HG02870 (cell line): Measurements from ENCODE around the gene FIGNL2.

ENCODE experiments used
- ATAC-seq: cut with Tn5 transposase; IDR thresholded peaks from one replicate; pipeline ENCODE4 v1.9.1; 2021; ENCODE audit warnings: mild to moderate bottlenecking, moderate library complexity; ENCODE audit not compliant: unreplicated experiment

Gene FIGNL2

DNA sequence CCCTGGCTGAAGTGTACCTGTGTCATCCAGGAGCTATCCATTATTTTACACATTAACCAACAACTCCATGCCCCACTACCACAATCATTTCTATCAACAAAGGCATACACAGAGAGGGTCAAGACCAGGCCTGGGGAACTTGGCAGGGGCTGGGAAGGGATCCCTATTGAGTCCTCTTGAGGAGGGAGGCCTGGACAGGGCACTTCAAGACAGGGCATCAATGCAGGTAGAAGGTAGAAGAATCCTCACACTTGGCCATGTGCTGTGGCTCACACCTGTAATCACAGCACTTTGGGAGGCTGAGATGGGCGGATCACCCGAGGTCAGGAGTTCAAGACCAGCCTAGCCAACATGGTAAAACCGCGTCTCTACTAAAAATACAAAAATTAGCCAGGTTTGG is 26.0 kb upstream of the FIGNL2 start:
- ATAC-seq: no peak

DNA sequence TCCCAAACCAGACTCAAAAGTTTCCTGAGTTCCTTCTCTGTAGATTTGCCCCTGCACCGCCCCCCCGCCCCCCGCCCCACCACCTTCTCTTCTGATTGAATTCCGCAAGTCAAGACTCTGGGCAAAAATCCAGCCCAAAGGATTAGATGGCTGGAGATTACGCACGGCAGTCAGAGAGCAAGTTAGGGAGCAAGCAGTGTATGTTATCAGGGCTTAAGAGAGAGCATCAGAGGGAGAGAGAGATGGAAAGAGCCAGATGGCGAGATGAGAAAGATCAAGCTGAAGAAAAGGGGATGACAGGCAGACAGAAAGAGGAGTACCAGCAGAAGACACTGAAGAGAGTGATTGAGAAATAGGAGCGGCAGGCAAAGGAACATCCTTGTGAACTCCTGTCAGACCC is 25.5 kb upstream of the FIGNL2 start:
- ATAC-seq: no peak

DNA sequence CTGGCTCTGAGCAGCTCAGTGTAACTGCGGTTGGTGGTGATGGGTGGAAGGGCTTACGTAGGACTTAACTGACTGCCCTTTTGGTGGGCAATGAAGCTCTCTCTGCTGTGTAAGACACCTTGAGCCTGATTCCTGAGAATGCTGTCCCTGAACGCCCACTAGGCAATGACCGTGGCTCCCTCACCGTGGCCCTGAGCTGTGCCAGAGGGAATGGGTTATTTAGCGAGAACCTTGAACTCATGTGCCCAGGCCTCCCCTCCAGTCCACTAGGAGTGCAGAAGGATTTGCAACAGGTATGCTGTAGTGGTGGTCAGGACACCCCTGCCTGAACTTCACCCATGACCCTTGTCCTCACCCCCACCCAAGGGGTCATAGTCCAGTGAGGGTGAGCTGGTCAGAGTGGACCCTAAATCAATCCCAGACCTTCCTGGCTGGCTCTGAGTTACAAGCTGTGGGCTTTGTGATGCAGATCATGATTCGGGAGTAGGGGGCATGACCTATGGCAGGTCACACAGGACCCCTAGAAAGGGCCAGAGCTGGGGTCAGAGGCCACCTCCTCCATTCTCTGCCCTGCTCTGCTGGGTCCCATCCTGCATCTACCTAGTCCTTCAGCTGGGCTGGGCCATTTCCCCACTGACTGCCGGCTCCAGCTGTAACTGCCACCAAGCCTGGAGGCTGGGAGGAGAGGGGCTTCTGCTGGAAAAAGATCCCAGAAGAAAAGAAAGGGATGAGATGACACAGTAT is 24.9 kb upstream of the FIGNL2 start:
- ATAC-seq: no peak

DNA sequence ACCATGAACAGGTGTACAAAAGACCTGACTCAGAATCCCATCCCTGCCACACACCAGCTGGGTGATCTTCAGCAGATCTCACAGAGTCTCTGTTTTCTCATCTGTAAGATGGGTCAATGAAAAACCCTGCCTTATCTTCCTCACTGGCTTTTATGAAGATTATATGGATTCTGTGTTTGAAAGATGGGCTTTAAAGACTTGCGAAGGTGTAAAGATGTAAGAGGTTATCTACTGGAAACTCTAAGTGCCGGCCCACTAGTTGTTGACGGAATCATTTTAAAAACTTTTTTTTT is 24.1 kb upstream of the FIGNL2 start:
- no peak for ATAC-seq

DNA sequence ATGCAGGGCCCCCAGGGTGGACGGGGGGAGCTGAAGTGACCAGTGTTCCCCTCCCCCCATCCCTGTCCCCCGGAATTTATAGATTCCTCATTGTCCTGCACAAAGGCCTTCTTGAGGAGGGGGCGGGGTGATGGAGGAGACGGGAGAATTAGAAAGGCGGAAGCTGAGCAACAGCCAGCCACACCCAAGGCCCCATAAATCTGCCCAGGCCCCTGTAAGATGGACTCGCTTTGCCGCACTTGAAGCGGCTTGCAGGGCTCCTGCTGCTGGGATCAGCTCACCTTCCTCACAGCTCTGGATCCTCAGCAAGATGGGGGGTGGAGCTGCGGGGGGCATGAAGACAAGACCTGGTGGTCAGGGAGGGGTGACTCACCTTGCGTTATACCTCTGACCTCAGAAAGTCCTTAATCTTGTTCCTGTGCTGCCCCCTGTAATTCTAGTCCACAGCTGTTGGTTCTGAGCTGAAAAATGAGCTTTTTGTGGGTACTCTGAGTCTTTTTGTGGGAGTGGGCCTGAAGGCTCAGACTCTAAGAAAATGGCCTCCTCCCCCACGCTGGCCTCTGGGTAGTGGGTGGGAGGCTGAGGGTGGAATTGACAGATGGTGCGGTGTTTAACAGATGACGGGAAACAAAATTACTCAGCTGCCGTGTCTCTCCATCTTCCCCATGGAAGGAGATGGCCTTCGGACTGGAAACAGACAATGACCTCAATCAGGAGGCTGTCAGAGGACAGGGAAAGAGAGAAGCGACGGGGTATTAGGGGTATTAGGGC is 23.6 kb upstream of the FIGNL2 start:
- ATAC-seq: no peak

DNA sequence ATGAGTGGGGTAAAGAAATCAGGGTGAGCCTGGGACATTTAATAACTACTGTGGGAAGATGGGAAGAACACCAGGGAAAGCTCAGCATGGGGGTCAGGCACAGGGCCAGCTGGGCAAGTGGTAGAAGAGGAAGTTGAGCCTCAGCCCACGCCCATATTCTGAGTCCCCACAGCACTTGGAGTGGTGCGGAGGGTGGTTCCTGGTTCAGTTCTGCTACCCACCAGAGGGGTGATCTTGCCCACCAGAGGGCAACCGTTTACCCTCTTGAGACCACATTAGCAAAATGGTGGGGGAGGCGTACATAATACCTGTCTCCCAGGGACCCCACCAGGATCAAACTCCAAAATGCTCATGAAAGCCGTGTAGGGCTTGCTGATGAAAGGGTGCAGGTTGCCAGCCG is 22.6 kb upstream of the FIGNL2 start:
- no peak for ATAC-seq

DNA sequence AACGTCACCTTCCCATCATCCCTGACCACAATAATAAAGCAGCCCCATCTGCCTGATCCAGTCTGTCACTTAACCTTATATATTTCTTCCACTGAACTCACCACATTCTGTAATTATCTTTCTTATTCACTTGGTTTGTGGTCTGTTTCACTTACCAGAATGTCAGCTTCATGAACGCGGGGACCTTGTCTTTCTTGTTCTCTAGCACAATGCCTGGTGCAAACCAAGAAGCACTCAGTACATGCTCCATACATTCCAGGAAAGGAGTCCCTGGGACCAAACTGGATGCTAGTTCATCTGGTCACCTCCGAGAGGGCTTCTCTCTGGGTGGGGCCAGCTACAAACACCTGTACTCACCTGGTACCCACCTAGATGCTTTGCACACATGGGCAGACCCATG is 22.0 kb upstream of the FIGNL2 start:
- no peak for ATAC-seq

DNA sequence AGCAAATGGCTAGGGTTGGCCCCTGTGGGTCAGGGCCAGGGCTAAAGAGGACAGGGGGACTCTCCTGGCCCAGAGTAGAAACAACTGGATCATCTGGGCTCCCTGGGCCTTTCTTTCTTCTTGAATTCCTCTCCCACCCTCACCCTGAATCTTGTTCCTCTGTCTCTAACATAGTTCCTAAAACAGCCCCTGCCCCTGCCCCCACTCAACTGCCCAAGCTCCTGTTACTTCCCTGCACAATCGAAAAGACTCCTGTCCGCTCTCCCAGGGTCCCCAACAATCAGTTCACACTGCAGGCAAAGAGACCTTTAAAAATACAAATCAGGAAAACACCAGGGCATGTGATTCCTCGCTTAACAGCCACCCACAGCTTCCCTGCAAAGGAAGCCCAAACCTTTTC is 21.4 kb upstream of the FIGNL2 start:
- no peak for ATAC-seq

DNA sequence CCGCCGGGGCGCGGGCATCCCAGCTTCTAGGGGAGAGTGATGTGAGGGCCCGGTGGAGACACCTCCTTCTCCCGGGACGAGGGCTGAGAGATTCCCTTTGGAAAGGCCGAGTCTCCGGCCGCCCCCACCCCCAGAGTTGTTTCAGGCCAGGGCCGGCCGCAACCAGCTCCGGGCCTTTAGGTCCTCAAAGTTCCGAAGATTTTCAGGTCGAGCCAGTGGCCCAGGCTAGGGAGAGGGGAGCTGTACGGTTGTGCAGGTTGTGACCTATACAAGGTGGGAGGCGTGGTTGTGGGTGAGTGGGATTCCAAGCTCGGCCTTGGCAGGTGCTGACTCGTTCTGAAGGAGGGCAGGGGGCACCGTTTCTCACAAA is 21.0 kb upstream of the FIGNL2 start:
- no peak for ATAC-seq

DNA sequence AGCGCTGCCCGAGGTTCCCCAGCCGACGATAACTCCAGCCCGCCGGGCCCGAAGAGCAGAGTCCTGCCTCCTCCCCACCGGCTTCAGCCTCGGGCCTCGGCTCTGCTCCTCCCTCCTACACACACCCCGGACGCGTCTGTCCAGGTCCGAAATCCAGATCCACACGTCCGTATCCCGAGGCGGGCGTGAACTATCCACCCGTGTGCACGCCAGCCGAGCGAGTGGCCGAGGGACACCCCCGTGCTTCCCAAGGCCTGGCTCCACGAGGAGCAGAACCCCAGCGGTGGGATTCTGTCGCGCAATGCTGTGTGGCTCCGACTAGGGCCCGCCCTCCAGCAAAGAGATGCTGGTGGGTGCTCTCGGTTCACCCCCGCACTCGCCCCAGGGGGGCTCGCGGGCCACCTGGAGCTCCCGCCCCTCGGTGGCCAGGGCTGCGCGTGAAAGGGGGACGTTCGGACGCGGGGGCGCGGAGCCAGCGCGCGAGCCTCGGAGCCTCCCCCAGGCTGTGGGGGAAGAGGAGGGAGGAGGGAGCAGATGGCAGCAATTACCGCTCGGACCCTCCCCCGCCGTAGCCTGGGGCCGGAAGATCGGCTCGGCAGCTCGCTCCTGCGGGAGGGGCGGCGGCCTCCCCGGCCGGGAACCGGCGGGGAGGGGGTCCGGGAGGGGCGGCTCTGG is 20.4 kb upstream of the FIGNL2 start:
- ATAC-seq: no peak

DNA sequence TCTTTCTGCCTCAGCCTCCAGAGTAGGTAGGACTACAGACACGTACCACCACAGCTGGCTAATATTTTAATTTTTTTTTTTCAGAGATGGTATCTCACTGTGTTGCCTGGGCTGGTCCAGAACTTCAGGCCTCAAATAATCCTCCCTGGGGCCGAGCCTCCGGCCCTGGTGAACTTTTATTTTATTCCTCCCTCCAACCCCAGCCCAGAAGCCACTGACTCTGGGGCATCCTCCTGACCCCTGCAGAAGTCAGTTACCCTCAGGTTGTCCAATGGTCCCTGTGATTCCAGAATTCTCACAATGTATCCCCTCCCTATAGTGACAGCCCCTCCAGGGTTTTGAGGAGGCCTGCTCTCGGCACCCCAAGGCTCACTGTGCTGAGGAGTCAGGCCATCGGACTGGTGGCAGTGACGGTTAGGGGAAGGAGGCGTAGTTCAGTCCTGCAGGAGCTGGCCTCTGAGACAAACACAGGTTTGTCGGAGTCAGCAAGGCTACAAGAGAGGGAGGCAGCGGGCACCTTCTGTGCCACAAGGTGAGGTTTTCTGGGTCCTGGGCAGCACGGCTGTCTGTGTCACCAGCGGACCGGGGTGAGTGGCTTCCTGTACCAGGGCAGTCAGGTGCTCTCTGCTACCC is 19.4 kb upstream of the FIGNL2 start:
- no peak for ATAC-seq

DNA sequence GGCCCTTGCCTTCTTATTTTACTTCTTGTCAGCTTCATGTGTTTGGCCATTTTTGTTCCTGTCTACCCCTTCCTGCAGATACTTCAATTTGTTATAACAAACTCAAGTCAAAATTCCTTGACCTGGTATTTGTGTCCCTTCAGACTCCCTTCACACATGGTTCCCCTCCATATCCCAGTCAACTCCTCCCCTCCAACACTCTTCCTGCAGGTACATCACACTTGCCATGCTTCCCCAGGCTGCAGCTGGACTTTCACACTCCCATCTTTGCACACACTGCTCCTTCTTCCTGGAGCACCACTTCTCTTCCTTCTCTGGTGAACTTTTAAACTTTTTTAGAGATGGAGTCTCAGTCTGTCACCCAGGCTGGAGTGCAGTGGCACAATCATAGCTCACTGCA is 18.9 kb upstream of the FIGNL2 start:
- ATAC-seq: no peak

DNA sequence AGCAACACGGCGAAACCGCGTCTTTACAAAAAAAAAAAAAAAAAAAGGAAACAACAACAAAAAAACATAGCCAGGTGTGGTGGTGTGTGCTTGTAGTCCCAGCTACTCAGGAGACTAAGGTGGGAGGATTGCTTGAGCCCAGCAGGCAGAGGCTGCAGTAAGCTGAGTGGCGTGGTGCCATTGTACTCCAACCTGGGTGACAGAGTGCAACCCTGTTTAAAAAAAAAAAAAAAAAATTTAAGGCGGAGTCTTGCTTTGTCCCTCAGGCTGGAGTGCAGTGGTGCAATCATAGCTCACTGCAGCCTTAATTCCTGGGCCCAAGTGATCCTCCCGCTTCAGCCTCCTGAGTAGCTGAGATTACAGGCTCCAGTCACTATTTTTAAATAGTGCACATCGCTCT is 18.2 kb upstream of the FIGNL2 start:
- ATAC-seq: no peak

DNA sequence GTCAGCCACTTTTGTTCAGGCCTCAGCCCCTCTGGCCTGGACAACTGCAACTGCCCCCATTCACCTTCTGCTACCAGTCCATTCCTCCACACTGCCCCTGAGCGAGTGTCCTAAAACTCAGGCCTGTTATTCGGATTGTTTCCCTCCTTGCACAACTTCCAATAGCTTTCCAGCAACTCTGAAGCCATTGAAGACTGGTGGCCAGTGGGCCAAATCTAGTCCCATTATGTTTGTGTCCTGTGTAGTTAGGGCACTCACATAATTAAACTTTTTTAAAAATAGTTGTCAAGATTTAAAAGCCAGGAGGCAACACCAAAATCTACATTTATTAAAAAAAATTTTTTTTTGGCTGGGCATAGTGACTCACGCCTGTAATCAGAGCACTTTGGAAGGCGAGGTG is 17.8 kb upstream of the FIGNL2 start:
- no peak for ATAC-seq

DNA sequence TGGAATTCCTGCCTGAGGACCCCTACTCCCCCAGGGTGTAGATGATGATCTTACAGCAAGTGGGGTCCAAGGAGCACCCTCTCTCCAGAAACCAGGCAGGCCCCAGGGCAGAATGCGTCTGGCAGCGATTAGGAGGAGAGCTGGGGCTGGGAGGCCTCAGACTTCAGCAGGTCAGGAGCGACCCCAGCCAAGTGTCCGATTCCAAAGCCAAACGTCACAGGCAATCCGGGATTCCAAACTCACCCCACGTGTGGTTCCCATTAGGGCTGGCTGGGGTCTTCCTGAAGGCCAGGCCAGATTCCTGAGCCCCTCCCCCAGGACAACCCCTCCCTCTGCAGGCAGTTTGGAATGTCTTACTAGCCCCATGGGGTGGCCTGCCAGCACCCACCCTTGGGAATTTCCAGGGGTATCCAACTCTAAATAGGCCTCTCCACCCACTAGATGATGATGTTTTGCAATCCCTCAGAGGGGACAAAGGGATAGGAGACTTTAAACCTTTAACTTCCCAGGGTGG is 17.3 kb upstream of the FIGNL2 start:
- no peak for ATAC-seq

DNA sequence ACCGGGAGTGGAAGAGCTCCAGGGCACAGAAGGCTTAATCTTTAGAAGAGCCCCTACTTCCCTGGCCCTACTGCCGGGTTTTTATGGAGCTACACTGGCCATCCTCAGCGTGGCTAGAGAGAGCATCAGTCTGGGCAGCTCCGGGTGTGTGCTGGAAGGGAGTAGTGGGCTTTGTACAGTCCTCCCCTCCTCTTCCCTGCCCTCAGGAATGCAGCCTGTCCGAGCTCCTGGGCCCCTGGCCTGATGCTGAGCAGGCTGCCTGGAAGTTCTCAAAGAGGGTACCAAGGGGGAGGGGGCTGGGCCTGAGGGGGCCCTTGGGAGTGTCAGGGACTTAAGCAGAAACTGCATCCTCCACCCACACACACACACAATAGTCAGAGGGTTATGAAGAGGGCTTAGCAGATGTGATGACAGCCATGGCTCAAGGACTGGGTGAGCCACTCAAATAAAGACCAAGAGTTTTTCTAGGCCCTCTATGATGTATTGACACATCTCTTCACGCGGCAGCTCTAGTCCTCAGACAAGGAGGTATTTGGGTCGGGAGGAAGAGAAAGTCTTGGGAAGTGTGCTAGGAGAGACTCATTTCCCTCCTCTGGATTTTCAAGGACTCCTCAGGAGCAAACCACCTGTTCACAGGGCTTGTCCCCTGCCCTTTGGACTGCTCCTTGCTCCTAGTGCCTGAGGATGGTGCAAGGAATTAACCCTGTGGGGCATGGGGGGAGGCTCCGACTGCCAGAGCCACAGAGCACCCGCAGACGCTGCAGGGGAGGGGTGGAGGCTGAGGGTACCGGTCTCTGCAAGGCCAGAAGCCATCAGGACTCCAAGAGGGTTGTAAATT is 16.5 kb upstream of the FIGNL2 start:
- no peak for ATAC-seq

DNA sequence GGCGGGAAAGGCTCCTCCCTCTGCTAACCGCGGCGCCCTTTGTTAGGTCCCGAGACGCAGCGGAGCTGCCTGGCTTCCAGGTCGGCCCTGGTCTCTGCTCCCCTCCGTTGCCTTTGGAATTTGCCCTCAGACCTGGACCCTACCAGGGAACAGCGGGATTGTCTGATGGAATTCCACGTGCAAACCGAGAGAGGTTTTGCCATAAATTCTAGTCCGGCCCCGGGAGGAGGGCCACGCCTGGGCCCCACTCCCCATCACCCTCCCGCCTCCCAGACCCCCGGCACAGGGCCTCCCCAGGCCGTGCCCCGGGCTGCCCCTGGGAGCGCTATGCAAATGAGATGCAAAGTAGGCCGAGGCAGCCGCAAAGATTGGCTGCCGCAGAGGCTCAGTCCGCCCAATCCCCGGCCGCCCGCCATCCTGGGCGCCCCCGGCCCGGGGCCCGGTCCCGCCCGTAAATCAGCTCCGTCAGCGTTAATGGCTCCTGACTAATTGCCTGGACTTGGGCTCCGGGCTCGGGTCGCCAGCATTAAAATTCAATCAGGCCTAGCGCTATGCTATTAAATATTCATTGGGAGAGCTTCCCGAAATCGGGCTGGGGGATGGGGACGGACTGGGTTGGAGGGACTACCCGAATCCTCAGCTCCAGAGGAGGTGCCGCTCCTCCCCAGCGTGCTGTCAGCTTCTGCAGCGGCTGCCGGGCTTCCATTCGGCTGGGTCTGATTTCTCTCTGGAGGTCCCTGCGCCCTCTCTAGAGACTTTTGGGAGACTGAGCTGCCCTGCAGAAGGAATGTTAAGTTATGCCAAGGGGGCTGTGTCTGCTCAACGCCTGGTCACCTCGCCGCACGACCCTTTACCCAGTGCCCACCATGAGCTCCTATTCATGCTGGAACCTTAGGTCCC is 15.7 kb upstream of the FIGNL2 start:
- ATAC-seq: no peak

DNA sequence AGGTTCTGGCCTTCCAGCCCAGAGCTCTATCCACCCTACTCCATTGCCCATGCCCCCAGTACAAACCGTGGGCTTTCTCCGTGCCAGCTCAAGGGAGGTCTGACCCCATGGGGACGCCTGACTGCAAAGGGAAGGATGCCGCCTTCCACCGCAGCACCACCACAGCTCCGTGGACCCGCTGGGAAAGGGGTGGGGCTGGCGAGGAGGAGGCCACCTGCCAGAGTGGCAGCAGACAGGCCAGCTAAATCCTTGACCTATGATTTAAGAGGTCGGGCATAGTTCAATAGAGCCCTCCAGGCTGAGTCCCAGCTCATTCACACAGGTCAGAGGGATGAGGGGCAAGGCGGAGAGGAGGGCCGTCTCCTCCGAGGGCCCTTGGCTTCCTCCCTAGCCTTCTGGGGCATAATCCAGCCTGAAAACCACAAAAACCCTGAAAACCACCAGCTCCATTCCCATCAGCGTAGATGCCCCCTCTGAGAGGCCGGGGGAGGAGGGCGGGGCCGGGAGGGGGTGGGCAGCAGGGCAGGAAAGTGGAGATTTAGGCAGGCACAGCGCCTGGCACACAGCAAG is 14.9 kb upstream of the FIGNL2 start:
- no peak for ATAC-seq

DNA sequence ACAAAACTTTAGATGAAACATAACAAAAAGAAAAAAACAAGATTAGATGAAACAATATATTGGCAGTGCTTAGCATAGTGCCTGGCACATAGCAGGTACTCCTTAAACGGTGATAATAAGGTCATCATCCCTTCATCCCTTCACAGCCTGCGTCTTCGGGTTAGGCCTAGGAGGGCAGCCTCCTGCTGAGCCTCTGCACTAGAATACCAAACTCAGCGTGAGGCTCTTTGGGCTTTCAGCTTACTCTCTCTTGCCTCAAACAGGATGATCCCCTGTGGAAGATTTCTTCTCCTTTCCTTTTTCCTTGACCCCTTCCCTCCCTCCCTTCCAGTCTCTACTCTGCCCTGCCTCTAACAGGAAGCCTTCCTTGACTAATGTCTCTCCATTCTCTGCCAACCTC is 14.4 kb upstream of the FIGNL2 start:
- ATAC-seq: no peak
